ACC112 (cell line): ENCODE measurements around the gene OTOP2.

Experiments used
- H2AFZ ChIP-seq: fragments of 200-600 bp; sonication (generic); one replicate; pipeline ENCODE4 v1.6.0; 2017; ENCODE audit warnings: antibody characterized with exemption, low read length; ENCODE audit not compliant: unreplicated experiment
- H3K27ac ChIP-seq: fragments of 200-600 bp; sonication (generic); 2 replicates; pipeline ENCODE4 v1.5.1; 2014; ENCODE audit warnings: low read depth, mild to moderate bottlenecking, antibody characterized with exemption, low read length, moderate library complexity
- H3K27me3 ChIP-seq: fragments of 200-600 bp; sonication (generic); 2 replicates; pipeline ENCODE4 v1.6.1; 2014; ENCODE audit warnings: mild to moderate bottlenecking, antibody characterized with exemption, low read length, moderate library complexity, mixed read lengths; ENCODE audit not compliant: insufficient read depth
- H3K36me3 ChIP-seq: fragments of 200-600 bp; sonication (generic); 2 replicates; pipeline ENCODE4 v1.6.1; 2016; ENCODE audit warnings: mild to moderate bottlenecking, antibody characterized with exemption, low read length, moderate library complexity, mixed read lengths; ENCODE audit not compliant: insufficient read depth
- H3K4me1 ChIP-seq: fragments of 200-600 bp; sonication (generic); one replicate; pipeline ENCODE4 v1.6.1; 2016; ENCODE audit warnings: low read length, mixed read lengths; ENCODE audit not compliant: insufficient read depth, unreplicated experiment, control insufficient read depth
- H3K4me3 ChIP-seq: fragments of 200-600 bp; sonication (generic); 2 replicates; pipeline ENCODE4 v1.5.1; 2014; ENCODE audit warnings: mild to moderate bottlenecking, low read depth, low read length
- H3K79me2 ChIP-seq: fragments of 200-600 bp; sonication (generic); one replicate; pipeline ENCODE4 v1.6.0; 2016; ENCODE audit warnings: low read length; ENCODE audit not compliant: control insufficient read depth, unreplicated experiment, insufficient read depth

OTOP2 gene

GRCh38 chr17:74930535-74931036 is 6.5 kb downstream of the OTOP2 start:
- peaks cover 78% of the 10 kb centered on the region for H3K27me3 ChIP-seq
- H3K36me3 ChIP-seq = no peaks in the 10 kb centered on the region
- no peak overlapping the region for H3K4me3 ChIP-seq
- no peaks in the 10 kb centered on the region for H3K79me2 ChIP-seq
- H3K27ac ChIP-seq = no peak overlapping the region
- no peak overlapping the region for H2AFZ ChIP-seq
- H3K4me1 ChIP-seq = no peaks in the 10 kb centered on the region

GRCh38 chr17:74935048-74935447 is 11.0 kb downstream of the OTOP2 start:
- H3K79me2 ChIP-seq = no peaks in the 10 kb centered on the region
- H3K4me1 ChIP-seq = no peaks in the 10 kb centered on the region
- H3K4me3 ChIP-seq = no peak overlapping the region
- H3K36me3 ChIP-seq = no peaks in the 10 kb centered on the region
- peaks cover 86% of the 10 kb centered on the region for H3K27me3 ChIP-seq
- H2AFZ ChIP-seq = no peak overlapping the region
- H3K27ac ChIP-seq = no peak overlapping the region

DNA sequence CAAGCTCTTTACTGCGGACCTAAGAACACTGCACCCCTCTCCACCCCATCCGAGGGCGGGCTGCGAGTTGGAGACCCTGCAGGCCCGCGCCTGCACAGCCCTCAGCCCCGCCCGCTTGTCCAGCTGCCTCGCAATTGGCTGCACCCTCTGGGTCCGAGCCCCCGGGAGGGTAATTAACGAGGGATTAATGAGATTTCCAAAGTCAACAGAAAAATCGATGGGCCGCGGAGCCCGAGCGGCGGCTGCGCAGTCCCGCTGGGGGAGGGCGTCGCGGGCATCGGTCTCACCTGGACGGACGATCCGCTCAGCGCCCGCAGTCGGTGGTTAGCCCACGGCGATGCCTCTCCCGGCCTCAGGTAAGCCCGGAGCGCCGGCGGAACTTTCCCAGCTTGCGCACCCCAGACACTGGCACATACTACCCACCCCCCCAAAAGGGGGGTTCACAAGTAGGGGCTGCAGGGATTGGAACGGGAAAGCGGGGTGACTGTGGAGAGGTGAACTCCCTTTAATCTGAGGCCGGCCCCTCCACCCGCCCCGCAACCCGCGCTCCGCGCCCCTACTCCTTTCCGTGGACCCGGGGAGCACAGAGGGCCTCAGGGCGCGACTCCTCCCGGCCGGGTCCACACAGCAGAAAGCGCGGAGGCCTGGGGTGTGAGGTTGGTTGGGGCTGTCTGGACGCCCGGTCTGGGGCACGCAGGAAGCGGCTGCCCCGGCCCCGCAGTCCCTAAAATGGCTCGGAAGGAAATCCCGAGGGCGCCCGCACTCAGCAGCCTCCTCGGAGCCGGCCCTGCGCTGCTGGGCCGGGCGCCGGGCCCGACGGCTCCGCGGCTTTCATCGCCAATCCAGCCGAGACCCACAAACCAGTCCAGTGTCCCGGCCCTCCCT is 11.8 kb downstream of the OTOP2 start, which contains the start of gene OTOP3:
OTOP3 (plus strand) TSS at position 314 of the 885 bp plus-strand sequence; CDS start at position 338, 24 bp downstream.
- Histone ChIP-seq H3K4me3 (no peak within 1 kb of the TSS), H3K27ac (no peak within 1 kb of the TSS), H3K27me3 (peaks cover 88% of the 10 kb centered on the region)

GRCh38 chr17:74936470-74936799 is 12.4 kb downstream of the OTOP2 start:
- Histone ChIP-seq H2AFZ (no peak overlapping the region), H3K79me2 (no peaks in the 10 kb centered on the region), H3K27me3 (peaks cover 89% of the 10 kb centered on the region), H3K36me3 (no peaks in the 10 kb centered on the region), H3K4me1 (no peaks in the 10 kb centered on the region), H3K27ac (no peak overlapping the region), H3K4me3 (no peak overlapping the region)

More for the DNA sequence above, 11.8 kb downstream of the OTOP2 start, which contains the start of gene OTOP3:
- H3K36me3 ChIP-seq = no peaks in the 10 kb centered on the region
- no peaks in the 10 kb centered on the region for H3K79me2 ChIP-seq
- H3K4me1 ChIP-seq = no peaks in the 10 kb centered on the region
- no peak within 1 kb of the TSS for H2AFZ ChIP-seq

GRCh38 chr17:74937064-74938051 is 13.3 kb downstream of the OTOP2 start:
- Histone ChIP-seq H2AFZ (no peak overlapping the region), H3K4me1 (no peaks in the 10 kb centered on the region), H3K79me2 (no peaks in the 10 kb centered on the region), H3K36me3 (no peaks in the 10 kb centered on the region), H3K27ac (no peak overlapping the region), H3K27me3 (peaks cover 94% of the 10 kb centered on the region), H3K4me3 (no peak overlapping the region)

GRCh38 chr17:74938194-74938950 is 14.3 kb downstream of the OTOP2 start:
- Histone ChIP-seq H3K27me3 (peaks cover 92% of the 10 kb centered on the region), H3K36me3 (no peaks in the 10 kb centered on the region), H3K27ac (no peak overlapping the region), H3K4me1 (no peaks in the 10 kb centered on the region), H3K79me2 (no peaks in the 10 kb centered on the region), H3K4me3 (no peak overlapping the region), H2AFZ (no peak overlapping the region)

- H2AFZ ChIP-seq = no peak overlapping the region
Measured at GRCh38 chr17:74939534-74939933, 15.5 kb downstream of the OTOP2 start.

GRCh38 chr17:74941128-74941725 is 17.2 kb downstream of the OTOP2 start:
- Histone ChIP-seq H3K4me3 (no peak overlapping the region), H3K4me1 (no peaks in the 10 kb centered on the region), H3K27ac (no peak overlapping the region), H3K27me3 (peaks cover 83% of the 10 kb centered on the region), H3K36me3 (no peaks in the 10 kb centered on the region), H3K79me2 (no peaks in the 10 kb centered on the region), H2AFZ (no peak overlapping the region)

More at GRCh38 chr17:74939534-74939933, 15.5 kb downstream of the OTOP2 start:
- no peaks in the 10 kb centered on the region for H3K36me3 ChIP-seq
- H3K4me3 ChIP-seq = no peak overlapping the region
- H3K27me3 ChIP-seq = peaks cover 90% of the 10 kb centered on the region
- H3K27ac ChIP-seq = no peak overlapping the region
- H3K4me1 ChIP-seq = no peaks in the 10 kb centered on the region
- no peaks in the 10 kb centered on the region for H3K79me2 ChIP-seq

DNA sequence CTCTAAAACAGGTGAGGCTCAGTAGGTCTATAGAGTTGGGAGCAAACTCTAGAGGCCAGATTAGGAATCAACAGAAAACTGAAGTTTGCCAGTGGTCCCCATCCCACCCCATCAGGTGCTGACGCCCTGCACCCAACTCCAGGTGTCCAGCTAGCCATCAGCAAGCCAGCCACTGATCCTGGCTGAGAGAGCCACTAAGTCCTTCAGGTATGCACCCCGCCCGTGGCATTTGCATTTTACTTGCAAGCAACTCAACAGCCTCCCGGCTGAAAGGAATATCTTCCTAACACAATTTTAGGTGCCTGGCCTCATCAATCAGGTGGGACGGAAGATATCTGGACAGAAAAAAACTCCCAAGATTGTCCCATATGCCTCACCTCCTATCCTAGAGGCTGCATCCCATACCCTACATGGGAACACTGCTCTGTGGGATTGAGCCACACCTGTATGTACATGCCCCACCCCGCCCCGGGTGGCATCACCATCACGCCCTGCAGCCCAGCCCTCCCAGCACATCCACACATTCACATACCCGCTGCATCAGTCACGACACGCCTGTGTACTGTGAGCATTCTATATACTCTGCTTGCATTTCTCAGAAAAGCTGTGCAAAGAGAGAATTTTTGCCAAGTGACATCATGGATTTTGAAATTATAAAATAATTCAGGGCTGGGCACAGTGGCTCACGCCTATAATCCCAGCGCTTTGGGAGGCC is 19.9 kb downstream of the OTOP2 start:
- Histone ChIP-seq H2AFZ (no peak overlapping the region), H3K4me3 (no peak overlapping the region), H3K4me1 (no peaks in the 10 kb centered on the region), H3K27ac (no peak overlapping the region), H3K79me2 (no peaks in the 10 kb centered on the region), H3K27me3 (peaks cover 74% of the 10 kb centered on the region), H3K36me3 (no peaks in the 10 kb centered on the region)
